Peyer's patch (tissue), 4 donors: ENCODE measurements around the gene NLGN2.

Experiments used
- POLR2A ChIP-seq, 2 donors: fragments of 450-650 bp; IDR thresholded peaks; one replicate each; pipeline ENCODE4 v1.5.1; 2017; ENCODE audit warnings: antibody characterized with exemption in 2 of 2, mild to moderate bottlenecking in 2 of 2, moderate library complexity in 2 of 2
- TF ChIP-seq, protein P1 (sequence below), 6 experiments: fragments of 450-650 bp in 4 of 6; fragments of 200-600 bp in 2 of 6; sonication (generic) in 1 of 6; IDR thresholded peaks; one replicate each; pipeline ENCODE4 v1.5.1; 2017 to 2019; ENCODE audit warnings: antibody characterized with exemption in 6 of 6, mild to moderate bottlenecking in 3 of 6, moderate library complexity in 1 of 6

DNA sequence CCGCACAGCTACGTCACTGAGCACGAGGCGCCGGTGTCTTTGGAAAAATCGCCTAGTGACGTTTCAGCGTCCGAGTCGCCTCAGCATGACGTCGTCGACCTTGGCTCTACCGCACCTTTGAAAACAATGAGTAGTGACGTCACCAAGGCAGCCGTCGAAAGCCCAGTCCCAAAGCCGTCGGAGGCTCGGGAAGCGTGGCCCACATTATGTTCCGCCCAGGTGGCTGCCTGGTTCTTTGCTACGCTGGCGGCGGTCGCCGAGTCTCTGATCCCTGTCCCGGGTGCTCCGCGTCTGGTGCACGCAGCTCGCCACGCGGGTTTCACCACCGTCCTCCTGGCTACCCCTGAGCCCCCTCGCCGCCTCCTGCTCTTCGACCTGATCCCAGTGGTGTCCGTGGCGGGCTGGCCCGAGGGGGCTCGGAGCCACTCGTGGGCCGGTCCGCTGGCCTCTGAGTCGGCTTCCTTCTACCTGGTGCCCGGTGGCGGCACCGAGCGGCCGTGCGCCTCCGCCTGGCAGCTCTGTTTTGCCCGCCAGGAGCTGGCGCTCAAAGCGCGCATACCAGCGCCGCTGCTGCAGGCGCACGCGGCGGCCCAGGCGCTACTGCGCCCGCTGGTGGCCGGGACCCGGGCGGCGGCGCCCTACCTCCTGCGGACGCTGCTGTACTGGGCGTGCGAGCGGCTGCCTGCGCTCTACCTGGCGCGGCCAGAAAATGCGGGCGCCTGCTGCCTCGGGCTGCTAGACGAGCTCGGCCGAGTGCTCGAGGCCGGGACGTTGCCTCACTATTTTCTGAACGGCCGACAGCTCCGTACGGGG, 29.1 kb downstream of the NLGN2 start:
- TF ChIP-seq, protein P1, sequence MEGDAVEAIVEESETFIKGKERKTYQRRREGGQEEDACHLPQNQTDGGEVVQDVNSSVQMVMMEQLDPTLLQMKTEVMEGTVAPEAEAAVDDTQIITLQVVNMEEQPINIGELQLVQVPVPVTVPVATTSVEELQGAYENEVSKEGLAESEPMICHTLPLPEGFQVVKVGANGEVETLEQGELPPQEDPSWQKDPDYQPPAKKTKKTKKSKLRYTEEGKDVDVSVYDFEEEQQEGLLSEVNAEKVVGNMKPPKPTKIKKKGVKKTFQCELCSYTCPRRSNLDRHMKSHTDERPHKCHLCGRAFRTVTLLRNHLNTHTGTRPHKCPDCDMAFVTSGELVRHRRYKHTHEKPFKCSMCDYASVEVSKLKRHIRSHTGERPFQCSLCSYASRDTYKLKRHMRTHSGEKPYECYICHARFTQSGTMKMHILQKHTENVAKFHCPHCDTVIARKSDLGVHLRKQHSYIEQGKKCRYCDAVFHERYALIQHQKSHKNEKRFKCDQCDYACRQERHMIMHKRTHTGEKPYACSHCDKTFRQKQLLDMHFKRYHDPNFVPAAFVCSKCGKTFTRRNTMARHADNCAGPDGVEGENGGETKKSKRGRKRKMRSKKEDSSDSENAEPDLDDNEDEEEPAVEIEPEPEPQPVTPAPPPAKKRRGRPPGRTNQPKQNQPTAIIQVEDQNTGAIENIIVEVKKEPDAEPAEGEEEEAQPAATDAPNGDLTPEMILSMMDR (IDR thresholded peaks at IDR 0.05), result peak; percentile 57 to 99 (median 88)
- peak; percentile 32 to 44 for TF ChIP-seq POLR2A (IDR thresholded peaks at IDR 0.05)
